Lower leg skin (tissue), 3 donors: ENCODE data around the gene MGST2.

Experiments
- CTCF ChIP-seq, 3 donors: fragments of 450-650 bp; IDR thresholded peaks; one replicate each; pipeline ENCODE4 v1.5.1; 2016; ENCODE audit warnings: antibody characterized with exemption in 3 of 3, mild to moderate bottlenecking in 3 of 3, moderate library complexity in 2 of 3
- POLR2A ChIP-seq, 2 donors: fragments of 450-650 bp; IDR thresholded peaks; one replicate each; pipeline ENCODE4 v1.6.1; 2016 to 2017; ENCODE audit warnings: antibody characterized with exemption in 2 of 2, mild to moderate bottlenecking in 1 of 2, moderate library complexity in 1 of 2

GRCh38 chr4:139672732-139673131 lies 7.1 kb downstream of the MGST2 start:
- no peak for TF ChIP-seq POLR2A (IDR thresholded peaks at IDR 0.05)
- TF ChIP-seq CTCF (IDR thresholded peaks at IDR 0.05), result no peak
